Endodermal cell (in vitro differentiated cells): Measurements from ENCODE around the gene GALK2. TPM values are rescaled to one million over a fixed set of nuclear protein-coding genes. Genes with fewer than 3 reads are reported as not detected.

Source experiments
- DNase-seq: peaks from one replicate; pipeline ENCODE4 v3.0.0-alpha.2; 2017
- H3K27ac ChIP-seq: 2 replicates; pipeline ENCODE4 v1.5.1; 2013; ENCODE audit warnings: mild to moderate bottlenecking, low read depth, low read length, moderate library complexity
- H3K27me3 ChIP-seq: 2 replicates; pipeline ENCODE4 v1.6.1; 2013; ENCODE audit warnings: mild to moderate bottlenecking, low read length, moderate library complexity; ENCODE audit not compliant: insufficient read depth, control insufficient read depth, poor library complexity, severe bottlenecking
- H3K36me3 ChIP-seq: 2 replicates; pipeline ENCODE4 v1.7.0; 2013; ENCODE audit warnings: mild to moderate bottlenecking, low read length, moderate library complexity; ENCODE audit not compliant: control insufficient read depth, insufficient read depth
- H3K4me1 ChIP-seq: one replicate; pipeline ENCODE4 v1.7.0; 2013; ENCODE audit warnings: low read length; ENCODE audit not compliant: control insufficient read depth, insufficient read depth
- H3K4me3 ChIP-seq: 2 replicates; pipeline ENCODE4 v1.5.1; 2013; ENCODE audit warnings: mild to moderate bottlenecking, low read length, moderate library complexity
- H3K9ac ChIP-seq: 2 replicates; pipeline ENCODE4 v1.6.1; 2013; ENCODE audit warnings: mild to moderate bottlenecking, low read length, moderate library complexity; ENCODE audit not compliant: poor library complexity, severe bottlenecking; ENCODE audit errors: extremely low read depth
- H3K9me3 ChIP-seq: 2 replicates; pipeline ENCODE4 v1.6.1; 2013; ENCODE audit warnings: mild to moderate bottlenecking, low read length, moderate library complexity; ENCODE audit not compliant: control insufficient read depth
- H3K27ac Mint-ChIP-seq: 2 replicates; pipeline ENCODE4 v1.8.0; 2020; ENCODE audit warnings: mixed read lengths
- H3K27me3 Mint-ChIP-seq: 2 replicates; pipeline ENCODE4 v1.8.0; 2021; ENCODE audit warnings: mild to moderate bottlenecking, mixed read lengths; ENCODE audit not compliant: insufficient read depth
- H3K36me3 Mint-ChIP-seq: 2 replicates; pipeline ENCODE4 v1.8.0; 2020; ENCODE audit warnings: low read depth, mixed read lengths
- H3K4me1 Mint-ChIP-seq: 2 replicates; pipeline ENCODE4 v1.8.0; 2020; ENCODE audit warnings: mixed read lengths
- H3K4me3 Mint-ChIP-seq: 2 replicates; pipeline ENCODE4 v1.8.0; 2020; ENCODE audit warnings: mild to moderate bottlenecking, moderate library complexity, mixed read lengths
- H3K9me3 Mint-ChIP-seq: 2 replicates; pipeline ENCODE4 v1.8.0; 2020; ENCODE audit warnings: mild to moderate bottlenecking, mixed read lengths
- WGBS, 2 experiments: methylation state at CpG; one replicate each; pipeline versions ENCODE4 v1.1.5 to v1.1.7; 2013; ENCODE audit warnings: missing lambda C conversion rate in 2 of 2, mixed read lengths in 1 of 2; ENCODE audit not compliant: insufficient coverage in 1 of 2, insufficient read length in 1 of 2; 5-methylcytosine and 5-hydroxymethylcytosine counted together
- total RNA-seq, 2 donors: library from RNA; stranded (reverse); fragmentation: NEBNext Ultra II Directional in 1 of 2; extraction: Animal tissue kit (Norgen Biotek cat#: 25700) in 1 of 2; gene quantifications; 2 replicates in 1 of 2; 3 replicates in 1 of 2; pipeline ENCODE4 v1.2.1, GENCODE V29; 2021
- TF ChIP-seq, protein P1 (sequence below): fragments of 200-600 bp; sonication (generic); conservative IDR thresholded peaks from 2 replicates; pipeline ENCODE4 v1.5.0; 2021; ENCODE audit warnings: antibody characterized with exemption, mild to moderate bottlenecking

The GALK2 gene
- total RNA-seq, 2 donors from 2014 or later, result 13.4 to 19.1 TPM

GRCh38 chr15:49315391-49315823 is 145.4 kb downstream of the GALK2 start:
- WGBS, 2 experiments, result 45 to 46% methylated on average over 2 of the region's 2 CpGs
- peak; percentile 59 for DNase-seq

GRCh38 chr15:49320351-49320750 is 150.3 kb downstream of the GALK2 start:
- no peak for DNase-seq
- H3K27me3 ChIP-seq, result no peaks in the 10 kb centered on the region
- H3K4me1 ChIP-seq, result peaks cover 3% of the 10 kb centered on the region
- TF ChIP-seq, protein P1, sequence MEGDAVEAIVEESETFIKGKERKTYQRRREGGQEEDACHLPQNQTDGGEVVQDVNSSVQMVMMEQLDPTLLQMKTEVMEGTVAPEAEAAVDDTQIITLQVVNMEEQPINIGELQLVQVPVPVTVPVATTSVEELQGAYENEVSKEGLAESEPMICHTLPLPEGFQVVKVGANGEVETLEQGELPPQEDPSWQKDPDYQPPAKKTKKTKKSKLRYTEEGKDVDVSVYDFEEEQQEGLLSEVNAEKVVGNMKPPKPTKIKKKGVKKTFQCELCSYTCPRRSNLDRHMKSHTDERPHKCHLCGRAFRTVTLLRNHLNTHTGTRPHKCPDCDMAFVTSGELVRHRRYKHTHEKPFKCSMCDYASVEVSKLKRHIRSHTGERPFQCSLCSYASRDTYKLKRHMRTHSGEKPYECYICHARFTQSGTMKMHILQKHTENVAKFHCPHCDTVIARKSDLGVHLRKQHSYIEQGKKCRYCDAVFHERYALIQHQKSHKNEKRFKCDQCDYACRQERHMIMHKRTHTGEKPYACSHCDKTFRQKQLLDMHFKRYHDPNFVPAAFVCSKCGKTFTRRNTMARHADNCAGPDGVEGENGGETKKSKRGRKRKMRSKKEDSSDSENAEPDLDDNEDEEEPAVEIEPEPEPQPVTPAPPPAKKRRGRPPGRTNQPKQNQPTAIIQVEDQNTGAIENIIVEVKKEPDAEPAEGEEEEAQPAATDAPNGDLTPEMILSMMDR, result no peak
- H3K4me3 ChIP-seq, result no peak overlapping the region
- H3K27ac Mint-ChIP-seq, result no peak overlapping the region
- H3K9ac ChIP-seq, result no peak overlapping the region
- H3K4me3 Mint-ChIP-seq, result no peak overlapping the region
- no peaks in the 10 kb centered on the region for H3K9me3 ChIP-seq
- H3K9me3 Mint-ChIP-seq, result no peaks in the 10 kb centered on the region
- H3K4me1 Mint-ChIP-seq, result peaks cover 13% of the 10 kb centered on the region
- peaks cover 16% of the 10 kb centered on the region for H3K36me3 Mint-ChIP-seq
- WGBS, 2 experiments, result 86% methylated on average over 1 of the region's 1 CpG; no CpG with 5 or more reads in 1 of the 2 experiments
- H3K36me3 ChIP-seq, result no peaks in the 10 kb centered on the region
- H3K27ac ChIP-seq, result no peak overlapping the region
- H3K27me3 Mint-ChIP-seq, result no peaks in the 10 kb centered on the region

More at GRCh38 chr15:49315391-49315823, 145.4 kb downstream of the GALK2 start:
- H3K9me3 ChIP-seq, result no peaks in the 10 kb centered on the region
- peaks cover 6% of the 10 kb centered on the region for H3K4me1 ChIP-seq
- no peaks in the 10 kb centered on the region for H3K9me3 Mint-ChIP-seq
- H3K9ac ChIP-seq, result no peak overlapping the region
- H3K36me3 ChIP-seq, result no peaks in the 10 kb centered on the region
- no peak overlapping the region for H3K27ac ChIP-seq
- H3K27me3 ChIP-seq, result no peaks in the 10 kb centered on the region
- H3K27ac Mint-ChIP-seq, result peak overlapping the region; percentile 22
- H3K4me3 ChIP-seq, result no peak overlapping the region
- H3K4me1 Mint-ChIP-seq, result peaks cover 13% of the 10 kb centered on the region
- TF ChIP-seq, protein P1, result no peak
- H3K4me3 Mint-ChIP-seq, result no peak overlapping the region
- peaks cover 6% of the 10 kb centered on the region for H3K36me3 Mint-ChIP-seq
- no peaks in the 10 kb centered on the region for H3K27me3 Mint-ChIP-seq

GRCh38 chr15:49323207-49323606 is 153.2 kb downstream of the GALK2 start:
- no peak overlapping the region for H3K27ac Mint-ChIP-seq
- Histone ChIP-seq H3K4me3 (no peak overlapping the region), H3K4me1 (no peaks in the 10 kb centered on the region), H3K27ac (no peak overlapping the region), H3K9ac (no peak overlapping the region), H3K9me3 (no peaks in the 10 kb centered on the region), H3K36me3 (peaks cover 4% of the 10 kb centered on the region), H3K27me3 (no peaks in the 10 kb centered on the region)
- no peaks in the 10 kb centered on the region for H3K27me3 Mint-ChIP-seq
- H3K4me3 Mint-ChIP-seq, result no peak overlapping the region
- WGBS, 2 experiments, result 100% methylated on average over 1 of the region's 1 CpG; no CpG with 5 or more reads in 1 of the 2 experiments
- TF ChIP-seq, protein P1, result no peak
- H3K36me3 Mint-ChIP-seq, result peaks cover 16% of the 10 kb centered on the region
- peaks cover 8% of the 10 kb centered on the region for H3K4me1 Mint-ChIP-seq
- H3K9me3 Mint-ChIP-seq, result no peaks in the 10 kb centered on the region
- no peak for DNase-seq
